H1 (cell line): ENCODE measurements around the gene ILF2. TPM values are rescaled to one million over a fixed set of nuclear protein-coding genes. Genes with fewer than 3 reads are reported as not detected.
A peak's percentile ranks its signal among the peaks of the same experiment; 100 is the strongest.

Source experiments
- BACH1 ChIP-seq: IDR thresholded peaks from 2 replicates; pipeline ENCODE4 v1.6.1; 2012; ENCODE audit warnings: low read length, improper control_type of control experiment
- CREB1 ChIP-seq: IDR thresholded peaks from 2 replicates; pipeline ENCODE4 v1.6.1; 2012; ENCODE audit warnings: inconsistent platforms
- E2F6 ChIP-seq: IDR thresholded peaks from 2 replicates; pipeline ENCODE4 v1.6.1; 2012; ENCODE audit warnings: inconsistent platforms
- EGR1 ChIP-seq: IDR thresholded peaks from 2 replicates; pipeline ENCODE4 v1.6.1; 2011; ENCODE audit warnings: low read depth, low read length, borderline replicate concordance
- GTF2F1 ChIP-seq: IDR thresholded peaks from 2 replicates; pipeline ENCODE4 v1.6.1; 2012; ENCODE audit warnings: low read depth, low read length, improper control_type of control experiment, borderline replicate concordance
- JUN ChIP-seq: IDR thresholded peaks from 2 replicates; pipeline ENCODE4 v1.6.1; 2011; ENCODE audit warnings: low read depth, mild to moderate bottlenecking, improper control_type of control experiment, low read length
- JUND ChIP-seq: IDR thresholded peaks from 2 replicates; pipeline ENCODE4 v1.6.1; 2011; ENCODE audit warnings: mild to moderate bottlenecking, improper control_type of control experiment, low read length
- NRF1 ChIP-seq: IDR thresholded peaks from 2 replicates; pipeline ENCODE4 v1.6.1; 2011; ENCODE audit warnings: mild to moderate bottlenecking, low read depth, low read length, improper control_type of control experiment
- POU5F1 ChIP-seq: IDR thresholded peaks from 2 replicates; pipeline ENCODE4 v1.6.1; 2011; ENCODE audit warnings: low read depth, mild to moderate bottlenecking, low read length, moderate library complexity
- RAD21 ChIP-seq, 2 experiments: IDR thresholded peaks in 1 of 2; conservative IDR thresholded peaks in 1 of 2; 2 replicates each; pipeline ENCODE4 v1.6.1; 2011; ENCODE audit warnings: low read depth in 2 of 2, low read length in 2 of 2, improper control_type of control experiment in 1 of 2, inconsistent platforms in 1 of 2, mild to moderate bottlenecking in 1 of 2, moderate library complexity in 1 of 2
- RBBP5 ChIP-seq: IDR thresholded peaks from 2 replicates; pipeline ENCODE4 v1.7.1; 2012; ENCODE audit warnings: low read depth, mild to moderate bottlenecking, inconsistent platforms, low read length, moderate library complexity, borderline replicate concordance
- RNF2 ChIP-seq: fragments of 200-900, 300-1000 bp; sonication (generic); IDR thresholded peaks from 2 replicates; pipeline ENCODE4 v1.7.1; 2016; ENCODE audit warnings: borderline replicate concordance, low read depth, mild to moderate bottlenecking, antibody characterized with exemption, low read length; ENCODE audit not compliant: poor library complexity, severe bottlenecking; ENCODE audit errors: missing control alignments
- RXRA ChIP-seq: IDR thresholded peaks from 2 replicates; pipeline ENCODE4 v1.6.1; 2011; ENCODE audit warnings: low read depth, mild to moderate bottlenecking, low read length, moderate library complexity; ENCODE audit not compliant: insufficient read depth
- SAP30 ChIP-seq: fragments of 300-600 bp; sonication (generic); IDR thresholded peaks from 2 replicates; pipeline ENCODE4 v1.7.1; 2012; ENCODE audit warnings: low read length, moderate library complexity, mild to moderate bottlenecking, inconsistent platforms; ENCODE audit not compliant: insufficient read depth, insufficient replicate concordance
- SIRT6 ChIP-seq: IDR thresholded peaks from one replicate; pipeline ENCODE4 v1.7.1; 2012; ENCODE audit warnings: low read length, inconsistent platforms
- SIX5 ChIP-seq: IDR thresholded peaks from 2 replicates; pipeline ENCODE4 v1.6.1; 2011; ENCODE audit warnings: mild to moderate bottlenecking, low read depth, low read length
- SP2 ChIP-seq: IDR thresholded peaks from 2 replicates; pipeline ENCODE4 v1.6.1; 2012; ENCODE audit warnings: mild to moderate bottlenecking, low read length, inconsistent platforms
- SUZ12 ChIP-seq: fragments of 200-600 bp; sonication (generic); IDR thresholded peaks from 2 replicates; pipeline ENCODE4 v1.6.1; 2012; ENCODE audit warnings: mild to moderate bottlenecking, inconsistent platforms, low read length, moderate library complexity, mixed read lengths
- TAF7 ChIP-seq: optimal IDR thresholded peaks from 2 replicates; pipeline ENCODE3; 2011; ENCODE audit warnings: low read depth, mild to moderate bottlenecking, inconsistent platforms, low read length, moderate library complexity, borderline replicate concordance
- TCF12 ChIP-seq: IDR thresholded peaks from 2 replicates; pipeline ENCODE4 v1.6.1; 2011; ENCODE audit warnings: low read depth, mild to moderate bottlenecking, low read length
- TEAD4 ChIP-seq: IDR thresholded peaks from 2 replicates; pipeline ENCODE4 v1.6.1; 2012; ENCODE audit warnings: low read depth, low read length, inconsistent platforms, mixed read lengths
- USF2 ChIP-seq: IDR thresholded peaks from 2 replicates; pipeline ENCODE4 v1.6.1; 2011; ENCODE audit warnings: low read length, improper control_type of control experiment
- polyA plus RNA-seq, 7 experiments: library from polyadenylated mRNA; depleted of rRNA in 3 of 7; stranded (reverse) in 5 of 7; unstranded in 2 of 7; fragments of >200 nt in 5 of 7; fragments of 200-250 nt in 2 of 7; gene quantifications; 1 replicate in 5 of 7; 2 replicates in 1 of 7; 4 replicates in 1 of 7; pipeline versions ENCODE4 v1.2.1 to v1.2.3, GENCODE V29; 2011 to 2013; ENCODE audit warnings: missing spikeins in 2 of 7, mixed read lengths in 2 of 7
- total RNA-seq: library from RNA; stranded (reverse); fragmentation: NEBNext Ultra II Directional; extraction: Animal tissue kit (Norgen Biotek cat#: 25700); gene quantifications from 2 replicates; pipeline ENCODE4 v1.2.1, GENCODE V29; 2021

The ILF2 gene
- total and polyA plus RNA-seq, 2 of the 8 experiments (the other 6 are each of a cell fraction or from before 2014, with no cell fraction given), result 389 to 474 TPM

GRCh38 chr1:153670859-153671627 is at the start of gene ILF2 (continued):
- TF ChIP-seq BACH1 (no peak; the same call in 1 of the 2 replicates), SIRT6 (no peak), CREB1 (peak; percentile 71; the same call in 1 of the 2 replicates), E2F6 (0 out of 2 replicates have a peak, but pooled peaks have one; percentile 31), GTF2F1 (peak; percentile 67; the same call in 1 of the 2 replicates), RBBP5 (peak; percentile 40; the same call in 1 of the 2 replicates), SP2 (peak; percentile 14; the same call in 1 of the 2 replicates), POU5F1 (no peak), SUZ12 (no peak), SIX5 (no peak), RAD21 (IDR thresholded peaks at IDR 0.05 in 1 of 2, conservative IDR thresholded peaks at IDR 0.05 in 1 of 2; ENCODE audit: low read depth in 2 of 2, low read length in 2 of 2) (no peak), JUND (no peak), NRF1 (peak; percentile 28; the same call in 1 of the 2 replicates), EGR1 (no peak), TAF7 (peak; percentile 90), RNF2 (no peak), SAP30 (no peak), TEAD4 (peak; percentile 74), JUN (no peak), TCF12 (no peak), RXRA (no peak), USF2 (no peak)
- TF ChIP-seq, all 59 proteins: peak for 24
